ENCODE measurements around the gene R3HDML. TPM values are rescaled to one million over a fixed set of nuclear protein-coding genes. Genes with fewer than 3 reads are reported as not detected.

R3HDML gene
- total RNA-seq, 1 donor from 2014 or later: not detected

DNA sequence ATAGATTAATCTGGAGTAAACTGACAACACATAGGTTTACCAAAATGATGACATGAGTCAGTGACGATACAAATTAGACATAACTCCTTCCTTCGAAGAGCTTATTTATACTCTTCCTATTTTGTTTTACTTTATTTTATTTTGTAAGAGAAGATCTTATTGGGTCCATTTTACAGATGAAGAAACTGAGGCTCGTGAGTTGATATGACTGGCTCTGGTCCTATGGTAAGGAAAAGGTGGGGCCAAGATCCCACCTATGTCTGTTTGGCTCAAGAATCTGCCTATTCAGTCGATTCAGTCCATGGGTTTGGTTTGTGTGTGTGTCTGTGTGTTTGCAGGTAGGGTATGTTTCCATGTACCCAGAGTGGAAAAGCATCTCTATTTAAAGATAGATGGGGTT lies 8.4 kb upstream of the R3HDML start:
- Mint-ChIP-seq H3K27me3 (ENCODE audit: unreplicated experiment) (peaks cover 4% of the 10 kb centered on the region), H3K9me3 (ENCODE audit: unreplicated experiment) (peaks cover 2% of the 10 kb centered on the region), H3K4me3 (ENCODE audit: unreplicated experiment) (no peak overlapping the region), H3K27ac (ENCODE audit: unreplicated experiment) (no peak overlapping the region), H3K4me1 (ENCODE audit: low read depth, unreplicated experiment) (peaks cover 5% of the 10 kb centered on the region), H3K36me3 (ENCODE audit: unreplicated experiment) (no peaks in the 10 kb centered on the region)
- DNase-seq: no peak
- TF ChIP-seq, protein P1, sequence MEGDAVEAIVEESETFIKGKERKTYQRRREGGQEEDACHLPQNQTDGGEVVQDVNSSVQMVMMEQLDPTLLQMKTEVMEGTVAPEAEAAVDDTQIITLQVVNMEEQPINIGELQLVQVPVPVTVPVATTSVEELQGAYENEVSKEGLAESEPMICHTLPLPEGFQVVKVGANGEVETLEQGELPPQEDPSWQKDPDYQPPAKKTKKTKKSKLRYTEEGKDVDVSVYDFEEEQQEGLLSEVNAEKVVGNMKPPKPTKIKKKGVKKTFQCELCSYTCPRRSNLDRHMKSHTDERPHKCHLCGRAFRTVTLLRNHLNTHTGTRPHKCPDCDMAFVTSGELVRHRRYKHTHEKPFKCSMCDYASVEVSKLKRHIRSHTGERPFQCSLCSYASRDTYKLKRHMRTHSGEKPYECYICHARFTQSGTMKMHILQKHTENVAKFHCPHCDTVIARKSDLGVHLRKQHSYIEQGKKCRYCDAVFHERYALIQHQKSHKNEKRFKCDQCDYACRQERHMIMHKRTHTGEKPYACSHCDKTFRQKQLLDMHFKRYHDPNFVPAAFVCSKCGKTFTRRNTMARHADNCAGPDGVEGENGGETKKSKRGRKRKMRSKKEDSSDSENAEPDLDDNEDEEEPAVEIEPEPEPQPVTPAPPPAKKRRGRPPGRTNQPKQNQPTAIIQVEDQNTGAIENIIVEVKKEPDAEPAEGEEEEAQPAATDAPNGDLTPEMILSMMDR (IDR thresholded peaks at IDR 0.05; ENCODE audit: partially characterized antibody, unreplicated experiment): no peak

DNA sequence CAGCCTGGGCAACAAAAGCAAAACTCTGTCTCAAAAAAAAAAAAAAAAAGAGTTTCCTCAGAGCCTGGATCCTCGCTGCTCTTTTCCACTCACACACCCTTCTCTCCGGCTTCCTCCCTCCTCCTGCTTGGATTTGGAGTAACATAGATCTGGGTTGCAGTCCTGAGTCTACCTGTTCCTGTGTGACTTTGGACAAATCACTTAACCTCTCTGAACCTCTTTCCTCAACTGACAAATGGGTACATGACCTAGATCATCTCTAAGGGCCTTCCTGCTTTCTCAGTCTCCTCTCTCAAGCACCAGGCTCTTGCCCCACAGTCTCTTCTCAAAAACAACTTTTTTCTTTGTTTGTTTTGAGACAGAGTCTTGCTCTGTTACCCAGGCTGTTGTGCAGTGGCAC lies 5.6 kb upstream of the R3HDML start:
- DNase-seq: no peak
- Mint-ChIP-seq H3K27me3 (ENCODE audit: unreplicated experiment) (peaks cover 5% of the 10 kb centered on the region), H3K36me3 (ENCODE audit: unreplicated experiment) (no peaks in the 10 kb centered on the region), H3K27ac (ENCODE audit: unreplicated experiment) (no peak overlapping the region), H3K9me3 (ENCODE audit: unreplicated experiment) (peaks cover 2% of the 10 kb centered on the region), H3K4me3 (ENCODE audit: unreplicated experiment) (no peak overlapping the region), H3K4me1 (ENCODE audit: low read depth, unreplicated experiment) (no peaks in the 10 kb centered on the region)
- TF ChIP-seq, protein P1 (IDR thresholded peaks at IDR 0.05; ENCODE audit: partially characterized antibody, unreplicated experiment): no peak

DNA sequence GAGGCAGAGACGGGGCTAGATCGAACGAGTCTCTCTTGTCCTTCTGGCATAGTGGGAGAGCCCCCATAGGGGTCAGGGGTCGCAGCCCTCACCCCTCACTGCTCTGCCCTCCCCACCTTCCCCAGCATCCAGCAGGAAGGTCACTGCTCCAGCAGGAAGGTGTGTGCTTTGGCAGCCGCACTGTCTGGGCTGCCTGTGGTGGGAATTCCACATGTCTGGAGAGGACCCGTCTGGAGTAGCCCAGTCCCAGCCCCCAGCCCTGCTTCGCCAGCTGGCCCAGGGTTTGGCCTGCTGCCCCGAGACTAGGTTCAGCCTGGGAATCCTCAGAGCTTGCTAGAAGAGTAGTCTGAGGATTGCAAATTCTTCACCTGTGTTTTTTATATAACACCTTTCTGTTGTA lies 2.5 kb upstream of the R3HDML start:
- DNase-seq: no peak
- Mint-ChIP-seq H3K27ac (ENCODE audit: unreplicated experiment) (no peak overlapping the region), H3K36me3 (ENCODE audit: unreplicated experiment) (no peaks in the 10 kb centered on the region), H3K4me1 (ENCODE audit: low read depth, unreplicated experiment) (peaks cover 3% of the 10 kb centered on the region), H3K9me3 (ENCODE audit: unreplicated experiment) (peaks cover 2% of the 10 kb centered on the region), H3K27me3 (ENCODE audit: unreplicated experiment) (peaks cover 3% of the 10 kb centered on the region), H3K4me3 (ENCODE audit: unreplicated experiment) (no peak overlapping the region)
- TF ChIP-seq, protein P1 (IDR thresholded peaks at IDR 0.05; ENCODE audit: partially characterized antibody, unreplicated experiment): no peak

DNA sequence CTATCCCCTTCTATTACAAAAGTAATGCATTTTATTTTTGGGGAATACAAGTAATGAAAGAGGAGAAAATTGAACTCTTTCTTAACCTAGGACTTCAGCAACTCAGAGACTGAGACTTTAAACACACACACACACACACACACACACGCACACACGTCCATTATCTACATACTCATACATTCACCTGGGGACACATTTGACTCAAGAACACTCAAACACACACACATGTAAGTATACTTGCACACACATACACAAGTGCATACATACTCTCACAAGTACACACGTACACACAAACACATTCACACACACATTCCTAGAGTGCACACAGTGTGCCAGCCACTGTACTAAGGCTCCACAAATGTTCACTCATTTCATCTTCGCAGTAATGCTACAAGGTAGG lies 2.1 kb upstream of the R3HDML start:
- DNase-seq: no peak
- H3K4me1 Mint-ChIP-seq (ENCODE audit: low read depth, unreplicated experiment): peaks cover 3% of the 10 kb centered on the region
- H3K36me3 Mint-ChIP-seq (ENCODE audit: unreplicated experiment): no peaks in the 10 kb centered on the region
- no peak overlapping the region for H3K4me3 Mint-ChIP-seq (ENCODE audit: unreplicated experiment)
- no peak overlapping the region for H3K27ac Mint-ChIP-seq (ENCODE audit: unreplicated experiment)
- H3K9me3 Mint-ChIP-seq (ENCODE audit: unreplicated experiment): peaks cover 2% of the 10 kb centered on the region
- TF ChIP-seq, protein P1 (IDR thresholded peaks at IDR 0.05; ENCODE audit: partially characterized antibody, unreplicated experiment): no peak
- H3K27me3 Mint-ChIP-seq (ENCODE audit: unreplicated experiment): peaks cover 3% of the 10 kb centered on the region

DNA sequence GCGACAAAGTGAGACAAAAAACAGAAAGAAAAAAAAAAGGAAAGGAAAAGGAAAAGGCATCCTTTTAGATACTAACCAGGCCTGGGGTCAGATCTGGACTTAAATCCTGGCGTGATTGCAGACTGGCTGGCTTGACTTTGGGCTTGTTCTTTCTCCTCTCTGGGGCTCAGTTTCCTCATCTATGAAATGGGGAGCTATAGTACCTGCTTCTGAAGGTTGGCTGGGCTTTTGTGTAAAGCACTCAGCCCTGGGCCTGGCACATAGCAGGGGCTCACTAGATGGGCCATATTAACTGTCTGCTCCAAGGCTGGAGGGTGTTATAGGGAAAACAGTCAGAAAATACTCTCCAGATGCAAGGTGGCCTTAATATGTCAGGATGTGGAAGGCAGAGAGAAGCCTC lies 1.2 kb upstream of the R3HDML start:
- Mint-ChIP-seq H3K9me3 (ENCODE audit: unreplicated experiment) (peaks cover 1% of the 10 kb centered on the region), H3K27ac (ENCODE audit: unreplicated experiment) (no peak overlapping the region), H3K4me3 (ENCODE audit: unreplicated experiment) (no peak overlapping the region), H3K27me3 (ENCODE audit: unreplicated experiment) (peaks cover 3% of the 10 kb centered on the region), H3K4me1 (ENCODE audit: low read depth, unreplicated experiment) (peaks cover 3% of the 10 kb centered on the region), H3K36me3 (ENCODE audit: unreplicated experiment) (no peaks in the 10 kb centered on the region)
- TF ChIP-seq, protein P1 (IDR thresholded peaks at IDR 0.05; ENCODE audit: partially characterized antibody, unreplicated experiment): no peak
- DNase-seq: no peak
